ENCODE measurements around the gene GPC3.
A peak's percentile ranks its signal among the peaks of the same experiment; 100 is the strongest.

Gene GPC3

GRCh38 chrX:134006484-134007161, 21.2 kb upstream of the GPC3 start:
- TF ChIP-seq CTCF (IDR thresholded peaks at IDR 0.05; ENCODE audit: low read depth, low read length, missing control alignments), result no peak
- in situ Hi-C loops (cut with HindIII; ENCODE audit: low sequenced_read_pairs), result no loop called here
- no peak for DNase-seq (ENCODE audit: low read depth)
- H3K4me3 ChIP-seq (ENCODE audit: low read depth, low read length), result no peak overlapping the region

- no peak for TF ChIP-seq CTCF (IDR thresholded peaks at IDR 0.05; ENCODE audit: low read depth, low read length, missing control alignments)
- DNase-seq (ENCODE audit: low read depth), result peak; percentile 16
- H3K4me3 ChIP-seq (ENCODE audit: low read depth, low read length), result no peak overlapping the region
- in situ Hi-C loops (cut with HindIII; ENCODE audit: low sequenced_read_pairs), result no loop called here
These were observed 18.7 kb upstream of the GPC3 start for GRCh38 chrX:134004084-134004483.

- H3K4me3 ChIP-seq (ENCODE audit: low read depth, low read length), result no peak overlapping the region
- DNase-seq (ENCODE audit: low read depth), result no peak
- TF ChIP-seq CTCF (IDR thresholded peaks at IDR 0.05; ENCODE audit: low read depth, low read length, missing control alignments), result no peak
- in situ Hi-C loops (cut with HindIII; ENCODE audit: low sequenced_read_pairs), result no loop called here
These were observed 17.7 kb upstream of the GPC3 start for GRCh38 chrX:134002921-134003615.

- no peak for TF ChIP-seq CTCF (IDR thresholded peaks at IDR 0.05; ENCODE audit: low read depth, low read length, missing control alignments)
- in situ Hi-C loops (cut with HindIII; ENCODE audit: low sequenced_read_pairs), result no loop called here
- H3K4me3 ChIP-seq (ENCODE audit: low read depth, low read length), result no peak overlapping the region
- DNase-seq (ENCODE audit: low read depth), result no peak
These were observed 15.2 kb upstream of the GPC3 start for GRCh38 chrX:134000260-134001245.

GRCh38 chrX:133999031-133999705, 13.8 kb upstream of the GPC3 start:
- no peak for DNase-seq (ENCODE audit: low read depth)

More at GRCh38 chrX:133999031-133999705, 13.8 kb upstream of the GPC3 start:
- no peak overlapping the region for H3K4me3 ChIP-seq (ENCODE audit: low read depth, low read length)
- TF ChIP-seq CTCF (IDR thresholded peaks at IDR 0.05; ENCODE audit: low read depth, low read length, missing control alignments), result no peak
- in situ Hi-C loops (cut with HindIII; ENCODE audit: low sequenced_read_pairs), result no loop called here

Data from astrocyte of the cerebellum (primary cell).